Right cardiac atrium (tissue), 5 donors: Measurements from ENCODE around the gene MAN2A2. TPM values are rescaled to one million over a fixed set of nuclear protein-coding genes. Genes with fewer than 3 reads are reported as not detected.

Experiments used
- ATAC-seq, 2 donors: fragments of 200-7000 bp; cut with Tn5 transposase; one replicate each; pipeline versions ENCODE4 v1.8.0 to v1.9.1; 2020; ENCODE audit warnings: moderate library complexity in 2 of 2, mild to moderate bottlenecking in 1 of 2
- DNase-seq, 3 donors: peaks; one replicate each; pipeline ENCODE4 v3.0.0-alpha.2; 2020
- H3K27ac ChIP-seq: one replicate; pipeline ENCODE4 v1.5.1; 2013; ENCODE audit warnings: mild to moderate bottlenecking, low read length, control low read depth, moderate library complexity
- H3K27me3 ChIP-seq: one replicate; pipeline ENCODE4 v1.6.1; 2013; ENCODE audit not compliant: control insufficient read depth, insufficient read depth
- H3K4me1 ChIP-seq: one replicate; pipeline ENCODE4 v1.6.1; 2013; ENCODE audit warnings: low read length; ENCODE audit not compliant: control insufficient read depth, insufficient read depth
- H3K4me3 ChIP-seq: one replicate; pipeline ENCODE4 v1.5.1; 2013; ENCODE audit warnings: low read length, control low read depth
- H3K9me3 ChIP-seq: one replicate; pipeline ENCODE4 v1.6.1; 2013; ENCODE audit warnings: low read length; ENCODE audit not compliant: control insufficient read depth
- WGBS: extraction: QIAGEN DNeasy Blood & Tissue Kit; methylation state at CpG from one replicate; pipeline ENCODE4 v1.1.7; 2013; 5-methylcytosine and 5-hydroxymethylcytosine counted together
- intact Hi-C, 4 donors: fragments of 100-400 bp; cut with DNase I; formaldehyde crosslinking; loops; one replicate each; pipeline versions ENCODE4 v1.11.0 to v1.14.0; 2022 to 2023
- polyA plus RNA-seq: library from polyadenylated mRNA; stranded (reverse); fragments of 200-250 nt; gene quantifications from one replicate; pipeline ENCODE4 v1.2.3, GENCODE V29; 2013
- total RNA-seq, 4 donors: library from RNA; stranded (reverse); fragmentation: NEBNext Ultra II Directional; extraction: Animal tissue kit (Norgen Biotek cat#: 25700); gene quantifications; one replicate each; pipeline ENCODE4 v1.2.1, GENCODE V29; 2021
- donor health status: healthy with polysubstance abuse.
- donor health status: DM: no; HTN: yes; CAD: no.
- donor health status: DM: no; HTN: no; CAD: no.
- donor health status: DM: no; HTN: yes; CAD: no; lungs with severe emphysema.
- donor health status: DM: yes; HTN: yes; CAD: no.

Gene MAN2A2
- total and polyA plus RNA-seq, 5 donors: 41.6 to 118 (median 80.3) TPM

- 80% methylated on average over 1 of the region's 1 CpG for WGBS
- DNase-seq (no peak), ATAC-seq (no peak)
- peaks cover 10% of the 10 kb centered on the region for H3K4me1 ChIP-seq
- H3K9me3 ChIP-seq: no peaks in the 10 kb centered on the region
- H3K27me3 ChIP-seq: no peaks in the 10 kb centered on the region
- H3K4me3 ChIP-seq: no peak overlapping the region
- H3K27ac ChIP-seq: no peak overlapping the region
- intact Hi-C loops: loop anchor here in 1 of 4 donors (5.0 kb wide), 1 partner anchor 35 kb away; the partner anchor contains the start of gene MAN2A2
Observed at GRCh38 chr15:90936823-90937222, 33.7 kb downstream of the MAN2A2 start.

GRCh38 chr15:90938261-90938660, 35.2 kb downstream of the MAN2A2 start:
- H3K27ac ChIP-seq: no peak overlapping the region
- DNase-seq: peak in 1 of 3 donors; percentile 37
- H3K4me1 ChIP-seq: peaks cover 10% of the 10 kb centered on the region
- no peaks in the 10 kb centered on the region for H3K9me3 ChIP-seq
- no peaks in the 10 kb centered on the region for H3K27me3 ChIP-seq
- WGBS: 91% methylated on average over 5 of the region's 5 CpGs
- intact Hi-C loops: loop anchor here in 1 of 4 donors (5.0 kb wide), 1 partner anchor 36 kb away; the partner anchor contains the start of gene MAN2A2
- ATAC-seq: no peak
- no peak overlapping the region for H3K4me3 ChIP-seq

- DNase-seq: peak in 1 of 3 donors; percentile 14
- 96% methylated on average over 7 of the region's 7 CpGs for WGBS
- H3K27ac ChIP-seq: no peak overlapping the region
- H3K9me3 ChIP-seq: no peaks in the 10 kb centered on the region
- H3K27me3 ChIP-seq: no peaks in the 10 kb centered on the region
- H3K4me3 ChIP-seq: no peak overlapping the region
- peaks cover 8% of the 10 kb centered on the region for H3K4me1 ChIP-seq
- intact Hi-C loops: loop anchor here in 1 of 4 donors (5.0 kb wide), 1 partner anchor 37 kb away; the partner anchor contains the start of gene MAN2A2
- ATAC-seq: no peak
Observed at GRCh38 chr15:90939756-90940155, 36.7 kb downstream of the MAN2A2 start.

- WGBS: 96% methylated on average over 4 of the region's 4 CpGs
- ATAC-seq (no peak), DNase-seq (peak in 1 of 3 donors; percentile 10)
- no peak overlapping the region for H3K27ac ChIP-seq
- no peaks in the 10 kb centered on the region for H3K27me3 ChIP-seq
- peaks cover 4% of the 10 kb centered on the region for H3K4me1 ChIP-seq
- intact Hi-C loops: no loop called here
- H3K9me3 ChIP-seq: no peaks in the 10 kb centered on the region
- no peak overlapping the region for H3K4me3 ChIP-seq
Observed at GRCh38 chr15:90941038-90941437, 37.9 kb downstream of the MAN2A2 start.

- Histone ChIP-seq H3K27ac (no peak overlapping the region), H3K9me3 (no peaks in the 10 kb centered on the region), H3K4me3 (no peak overlapping the region), H3K27me3 (no peaks in the 10 kb centered on the region), H3K4me1 (no peaks in the 10 kb centered on the region)
- DNase-seq: no peak
- intact Hi-C loops: no loop called here
- 92% methylated on average over 12 of the region's 12 CpGs for WGBS
- ATAC-seq: no peak
Observed at GRCh38 chr15:90942354-90943120, 39.4 kb downstream of the MAN2A2 start.

- 95% methylated on average over 7 of the region's 7 CpGs for WGBS
- no peaks in the 10 kb centered on the region for H3K9me3 ChIP-seq
- no peak for ATAC-seq
- no peak overlapping the region for H3K4me3 ChIP-seq
- DNase-seq: no peak
- intact Hi-C loops: no loop called here
- no peaks in the 10 kb centered on the region for H3K27me3 ChIP-seq
- no peak overlapping the region for H3K27ac ChIP-seq
- H3K4me1 ChIP-seq: no peaks in the 10 kb centered on the region
Observed at GRCh38 chr15:90945091-90945490, 42.0 kb downstream of the MAN2A2 start.

GRCh38 chr15:90946538-90946937, 43.4 kb downstream of the MAN2A2 start:
- no peaks in the 10 kb centered on the region for H3K27me3 ChIP-seq
- no peak overlapping the region for H3K4me3 ChIP-seq
- no peaks in the 10 kb centered on the region for H3K4me1 ChIP-seq
- ATAC-seq (no peak), DNase-seq (peak in 1 of 3 donors; percentile 28)
- no peak overlapping the region for H3K27ac ChIP-seq
- intact Hi-C loops: no loop called here
- H3K9me3 ChIP-seq: no peaks in the 10 kb centered on the region
- WGBS: 91% methylated on average over 16 of the region's 16 CpGs

- Histone ChIP-seq H3K4me3 (no peak overlapping the region), H3K9me3 (no peaks in the 10 kb centered on the region), H3K27me3 (no peaks in the 10 kb centered on the region), H3K27ac (no peak overlapping the region), H3K4me1 (no peaks in the 10 kb centered on the region)
- WGBS: 90% methylated on average over 8 of the region's 8 CpGs
- ATAC-seq (no peak), DNase-seq (no peak)
- intact Hi-C loops: no loop called here
Observed at GRCh38 chr15:90946941-90947576, 44.0 kb downstream of the MAN2A2 start.

- Histone ChIP-seq H3K4me1 (no peaks in the 10 kb centered on the region), H3K27ac (no peak overlapping the region), H3K4me3 (no peak overlapping the region), H3K9me3 (no peaks in the 10 kb centered on the region), H3K27me3 (no peaks in the 10 kb centered on the region)
- ATAC-seq (peak in 1 of 2 donors; percentile 4), DNase-seq (no peak)
- intact Hi-C loops: no loop called here
- 95% methylated on average over 18 of the region's 18 CpGs for WGBS
Observed at GRCh38 chr15:90947577-90948357, 44.7 kb downstream of the MAN2A2 start.

- no peak overlapping the region for H3K27ac ChIP-seq
- 96% methylated on average over 8 of the region's 8 CpGs for WGBS
Observed at GRCh38 chr15:90948506-90948905, 45.4 kb downstream of the MAN2A2 start.

More at GRCh38 chr15:90948506-90948905, 45.4 kb downstream of the MAN2A2 start:
- Histone ChIP-seq H3K9me3 (no peaks in the 10 kb centered on the region), H3K27me3 (no peaks in the 10 kb centered on the region), H3K4me3 (no peak overlapping the region), H3K4me1 (no peaks in the 10 kb centered on the region)
- intact Hi-C loops: no loop called here
- no peak for ATAC-seq
- no peak for DNase-seq
